AG09309 (cell line): ENCODE data around the gene TGFB2.

Source experiments
- DNase-seq: peaks from one replicate; pipeline ENCODE4 v3.0.0-alpha.2; 2010; ENCODE audit warnings: low read depth
- H3K4me3 ChIP-seq: 2 replicates; pipeline ENCODE4 v1.5.1; 2011; ENCODE audit warnings: mild to moderate bottlenecking, low read depth, low read length, moderate library complexity; ENCODE audit not compliant: control insufficient read depth
- TF ChIP-seq, protein P1 (sequence below): IDR thresholded peaks from 2 replicates; pipeline ENCODE4 v1.5.1; 2011; ENCODE audit warnings: mild to moderate bottlenecking, low read depth, low read length, inconsistent platforms; ENCODE audit not compliant: insufficient read depth, control insufficient read depth; ENCODE audit errors: missing control alignments

The TGFB2 gene

DNA sequence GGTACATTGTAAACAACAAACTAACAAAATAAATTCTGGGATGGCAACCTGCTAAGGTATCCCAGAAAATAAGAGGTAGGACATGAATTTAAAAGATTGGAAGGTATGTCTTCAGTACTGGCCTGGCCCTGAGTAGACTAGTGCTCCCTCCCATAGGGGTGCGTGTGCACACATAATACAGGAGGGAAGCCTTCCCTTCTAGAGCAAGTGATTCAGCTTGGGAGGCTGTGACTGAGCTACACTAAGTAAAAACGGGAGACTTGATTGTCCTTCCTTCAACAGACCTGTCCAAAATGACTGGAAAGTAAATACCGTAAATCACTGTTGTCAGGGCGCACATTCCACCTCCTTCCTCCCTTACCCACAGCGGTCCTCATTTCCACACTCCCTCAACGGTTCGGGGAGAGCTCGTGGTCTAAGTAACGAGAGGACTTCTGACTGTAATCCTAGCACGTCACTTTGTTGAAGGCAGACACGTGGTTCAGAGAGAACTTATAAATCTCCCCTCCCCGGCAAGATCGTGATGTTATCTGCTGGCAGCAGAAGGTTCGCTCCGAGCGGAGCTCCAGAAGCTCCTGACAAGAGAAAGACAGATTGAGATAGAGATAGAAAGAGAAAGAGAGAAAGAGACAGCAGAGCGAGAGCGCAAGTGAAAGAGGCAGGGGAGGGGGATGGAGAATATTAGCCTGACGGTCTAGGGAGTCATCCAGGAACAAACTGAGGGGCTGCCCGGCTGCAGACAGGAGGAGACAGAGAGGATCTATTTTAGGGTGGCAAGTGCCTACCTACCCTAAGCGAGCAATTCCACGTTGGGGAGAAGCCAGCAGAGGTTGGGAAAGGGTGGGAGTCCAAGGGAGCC, at the start of gene TGFB2:
TSS of gene TGFB2 (plus strand) at position 523 of the 859 bp plus-strand sequence. CDS start 1,366 bp downstream, outside the sequence.
- no peak for DNase-seq
- H3K4me3 ChIP-seq, result peak within 1 kb of the TSS; percentile 79
- TF ChIP-seq, protein P1, sequence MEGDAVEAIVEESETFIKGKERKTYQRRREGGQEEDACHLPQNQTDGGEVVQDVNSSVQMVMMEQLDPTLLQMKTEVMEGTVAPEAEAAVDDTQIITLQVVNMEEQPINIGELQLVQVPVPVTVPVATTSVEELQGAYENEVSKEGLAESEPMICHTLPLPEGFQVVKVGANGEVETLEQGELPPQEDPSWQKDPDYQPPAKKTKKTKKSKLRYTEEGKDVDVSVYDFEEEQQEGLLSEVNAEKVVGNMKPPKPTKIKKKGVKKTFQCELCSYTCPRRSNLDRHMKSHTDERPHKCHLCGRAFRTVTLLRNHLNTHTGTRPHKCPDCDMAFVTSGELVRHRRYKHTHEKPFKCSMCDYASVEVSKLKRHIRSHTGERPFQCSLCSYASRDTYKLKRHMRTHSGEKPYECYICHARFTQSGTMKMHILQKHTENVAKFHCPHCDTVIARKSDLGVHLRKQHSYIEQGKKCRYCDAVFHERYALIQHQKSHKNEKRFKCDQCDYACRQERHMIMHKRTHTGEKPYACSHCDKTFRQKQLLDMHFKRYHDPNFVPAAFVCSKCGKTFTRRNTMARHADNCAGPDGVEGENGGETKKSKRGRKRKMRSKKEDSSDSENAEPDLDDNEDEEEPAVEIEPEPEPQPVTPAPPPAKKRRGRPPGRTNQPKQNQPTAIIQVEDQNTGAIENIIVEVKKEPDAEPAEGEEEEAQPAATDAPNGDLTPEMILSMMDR, result peak; percentile 18

DNA sequence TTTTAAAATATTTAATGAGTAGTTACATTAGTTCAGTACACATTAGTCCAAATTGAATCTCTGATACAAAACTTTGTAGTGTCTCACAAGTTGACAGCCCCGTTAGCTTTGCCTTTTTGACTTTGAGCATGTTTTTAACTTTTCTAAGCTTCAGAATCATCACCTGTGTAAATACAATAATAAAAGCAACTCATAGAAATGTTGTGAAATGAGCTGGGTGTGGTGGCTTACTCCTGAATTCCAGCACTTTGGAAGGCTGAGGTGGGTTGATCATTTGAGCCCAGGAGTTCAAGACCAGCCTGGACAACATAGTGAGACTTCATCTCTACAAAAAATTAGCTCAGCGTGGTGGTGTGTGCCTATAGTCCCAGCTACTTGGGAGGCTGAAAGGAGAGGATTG, 49.0 kb upstream of the TGFB2 start:
- DNase-seq, result no peak
- H3K4me3 ChIP-seq, result no peak overlapping the region
- TF ChIP-seq, protein P1, result no peak

DNA sequence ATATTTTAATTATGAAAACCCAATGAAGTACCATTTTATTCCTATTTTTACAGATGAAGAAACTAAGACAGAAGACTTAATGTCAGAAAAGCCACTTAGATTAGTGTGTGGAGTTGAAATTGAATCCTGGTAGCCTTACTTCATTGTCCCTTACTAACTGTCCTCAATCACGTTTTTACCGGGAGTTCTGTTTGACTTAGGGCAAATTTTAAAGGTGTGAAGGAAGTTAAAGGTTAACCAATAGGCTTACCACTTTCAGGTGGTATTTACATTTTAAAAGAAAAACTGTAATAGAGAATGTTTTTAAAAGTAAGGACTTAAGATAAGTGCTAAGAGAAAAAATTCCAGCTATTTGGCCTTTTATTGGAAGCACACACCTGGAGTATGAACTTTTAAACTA, 47.7 kb upstream of the TGFB2 start:
- DNase-seq, result no peak
- H3K4me3 ChIP-seq, result no peak overlapping the region
- TF ChIP-seq, protein P1, result no peak

DNA sequence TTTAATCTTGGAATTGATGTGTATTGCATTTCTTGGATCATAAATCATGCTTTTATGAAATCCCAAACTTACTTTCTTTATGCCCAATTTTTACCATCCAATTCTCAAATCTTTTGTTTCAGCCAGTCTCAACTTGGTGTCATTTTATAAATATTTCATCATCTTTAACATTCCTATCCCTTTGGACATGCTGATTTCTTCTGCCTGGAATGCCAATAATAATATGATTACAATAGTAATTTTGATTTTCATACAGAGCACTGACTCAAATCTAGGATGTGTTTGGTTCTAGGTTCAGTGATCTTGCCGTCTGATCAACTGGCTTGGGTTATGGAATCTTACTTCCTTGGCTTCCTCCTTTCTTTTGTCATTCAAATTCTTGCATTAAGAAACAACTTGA, 47.3 kb upstream of the TGFB2 start:
- H3K4me3 ChIP-seq, result no peak overlapping the region
- no peak for DNase-seq
- TF ChIP-seq, protein P1, result no peak

DNA sequence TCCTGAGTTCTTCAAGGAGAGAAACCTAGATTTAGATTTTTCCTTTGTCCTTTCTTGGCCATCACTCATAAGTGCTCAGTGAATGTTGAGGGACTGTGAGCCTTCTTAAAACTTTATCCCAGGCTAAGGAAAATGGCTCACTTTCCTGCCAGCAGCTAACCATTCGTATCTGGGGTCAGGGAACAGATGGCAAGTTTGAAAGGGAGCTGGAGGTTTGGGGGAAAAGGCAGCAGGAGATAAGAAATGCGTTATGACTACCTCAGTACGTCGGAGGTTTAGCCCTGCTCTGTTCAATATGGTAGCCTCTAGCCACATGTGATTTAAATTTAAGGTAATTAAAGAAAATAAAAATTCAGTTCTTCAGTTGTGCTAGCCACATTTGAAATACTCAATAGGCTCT, 46.7 kb upstream of the TGFB2 start:
- no peak overlapping the region for H3K4me3 ChIP-seq
- no peak for DNase-seq
- TF ChIP-seq, protein P1, result no peak

DNA sequence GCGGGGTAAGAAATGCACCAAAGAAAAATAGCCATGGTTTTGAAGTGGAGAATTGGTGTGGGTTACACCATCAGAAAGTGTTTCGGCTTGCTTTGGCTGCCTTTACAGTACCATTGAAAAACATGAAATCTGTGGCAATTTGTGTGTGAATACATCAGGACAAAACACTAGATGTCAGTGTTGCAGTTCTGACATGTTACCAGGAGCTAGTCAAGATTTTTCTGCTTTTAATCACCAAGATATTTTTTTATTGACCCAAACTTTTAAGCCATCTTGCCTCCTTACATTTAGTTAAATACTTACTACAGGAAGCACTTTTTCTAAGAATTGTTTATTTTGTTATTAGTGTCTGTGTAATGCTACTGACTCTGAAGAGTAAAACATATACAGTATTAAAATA, 45.7 kb upstream of the TGFB2 start:
- H3K4me3 ChIP-seq, result no peak overlapping the region
- TF ChIP-seq, protein P1, result peak; percentile 61
- peak; percentile 49 for DNase-seq

DNA sequence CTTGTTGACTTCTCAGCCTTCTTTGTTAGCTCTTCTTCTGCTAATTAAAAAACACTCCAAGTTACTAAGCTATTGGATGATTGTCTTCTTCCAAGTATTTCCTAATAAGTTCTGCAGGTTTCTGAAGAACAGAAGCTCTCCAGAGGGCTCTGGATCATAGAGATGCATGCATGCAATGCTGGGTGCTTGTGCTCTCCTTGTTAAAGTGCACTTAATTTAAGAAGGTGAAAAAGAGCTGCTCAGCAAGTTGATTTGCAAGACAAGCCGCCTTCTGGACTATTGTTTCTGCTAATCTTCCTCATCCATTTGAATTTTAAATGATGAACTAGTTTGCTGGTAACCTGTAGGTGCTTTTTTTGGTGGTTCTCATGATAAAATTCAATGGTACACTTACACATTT, 43.9 kb upstream of the TGFB2 start:
- DNase-seq, result no peak
- TF ChIP-seq, protein P1, result no peak
- H3K4me3 ChIP-seq, result no peak overlapping the region
